CD4-positive, alpha-beta T cell treated with Interleukin-15 for 1 hour (primary cell): ENCODE results near the gene ESRP2.

Experiments used
- DNase-seq: peaks from one replicate; pipeline ENCODE4 v3.0.0-alpha.2; 2020

The ESRP2 gene

GRCh38 chr16:68235887-68236136 lies at the start of gene ESRP2:
ESRP2 (minus strand) TSS chr16:68236127; CDS start chr16:68236045, 82 bp downstream.
- DNase-seq: no peak

GRCh38 chr16:68285683-68286082 lies 49.8 kb upstream of the ESRP2 start:
- no peak for DNase-seq

GRCh38 chr16:68284847-68285246 lies 48.9 kb upstream of the ESRP2 start:
- peak; percentile 52 for DNase-seq

- no peak for DNase-seq
Measured at GRCh38 chr16:68283801-68284598, 48.1 kb upstream of the ESRP2 start.

- no peak for DNase-seq
Measured at GRCh38 chr16:68283346-68283745, 47.4 kb upstream of the ESRP2 start.

- DNase-seq: no peak
Measured at GRCh38 chr16:68282064-68282452, 46.1 kb upstream of the ESRP2 start.

- DNase-seq: no peak
Measured at GRCh38 chr16:68281368-68282063, 45.6 kb upstream of the ESRP2 start.

- DNase-seq: no peak
Measured at GRCh38 chr16:68279726-68280558, 44.0 kb upstream of the ESRP2 start.

GRCh38 chr16:68276223-68276622 lies 40.3 kb upstream of the ESRP2 start:
- DNase-seq: no peak

- DNase-seq: peak; percentile 53
Measured at GRCh38 chr16:68275611-68276191, 39.8 kb upstream of the ESRP2 start.

GRCh38 chr16:68274441-68274840 lies 38.5 kb upstream of the ESRP2 start:
- DNase-seq: no peak

GRCh38 chr16:68273896-68274295 lies 38.0 kb upstream of the ESRP2 start:
- no peak for DNase-seq

GRCh38 chr16:68273459-68273858 lies 37.5 kb upstream of the ESRP2 start:
- DNase-seq: no peak

- DNase-seq: peak; percentile 45
Measured at GRCh38 chr16:68272507-68273209, 36.7 kb upstream of the ESRP2 start.

GRCh38 chr16:68270353-68270752 lies 34.4 kb upstream of the ESRP2 start:
- DNase-seq: no peak

- no peak for DNase-seq
Measured at GRCh38 chr16:68269793-68270192, 33.9 kb upstream of the ESRP2 start.

- DNase-seq: no peak
Measured at GRCh38 chr16:68267612-68268405, 31.9 kb upstream of the ESRP2 start.

- DNase-seq: peak; percentile 60
Measured at GRCh38 chr16:68265078-68265920, 29.4 kb upstream of the ESRP2 start.

GRCh38 chr16:68264128-68265077 lies 28.5 kb upstream of the ESRP2 start, which contains the start of gene SLC7A6:
SLC7A6 (plus strand) TSS chr16:68264526; CDS start chr16:68274727, 10,201 bp downstream.
- peak; percentile 82 for DNase-seq
